Fibroblast of pulmonary artery (primary cell): Measurements from ENCODE around the gene TOE1.

Source experiments
- DNase-seq: peaks from one replicate; pipeline ENCODE4 v3.0.0-alpha.2; 2010; ENCODE audit warnings: low read depth
- H3K4me3 ChIP-seq: replicated peaks from 2 replicates; pipeline ENCODE4 v1.5.1; 2011; ENCODE audit warnings: low read depth, mild to moderate bottlenecking, control low read depth, low read length, moderate library complexity
- CTCF ChIP-seq: IDR thresholded peaks from 2 replicates; pipeline ENCODE4 v1.5.1; 2011; ENCODE audit warnings: mild to moderate bottlenecking, control low read depth, low read length, inconsistent platforms; ENCODE audit errors: missing control alignments

Gene TOE1

GRCh38 chr1:45346473-45346872 lies 6.5 kb downstream of the TOE1 start:
- no peak overlapping the region for H3K4me3 ChIP-seq
- TF ChIP-seq CTCF: no peak
- DNase-seq: no peak

- TF ChIP-seq CTCF: no peak
- no peak overlapping the region for H3K4me3 ChIP-seq
- peak; percentile 30 for DNase-seq
Observed at GRCh38 chr1:45348020-45348419, 8.1 kb downstream of the TOE1 start.

- DNase-seq: peak; percentile 2
- H3K4me3 ChIP-seq: no peak overlapping the region
- TF ChIP-seq CTCF: no peak
Observed at GRCh38 chr1:45348609-45348965, 8.6 kb downstream of the TOE1 start.

- no peak for TF ChIP-seq CTCF
- no peak for DNase-seq
- no peak overlapping the region for H3K4me3 ChIP-seq
Observed at GRCh38 chr1:45348966-45349677, 9.2 kb downstream of the TOE1 start.

- DNase-seq: no peak
- H3K4me3 ChIP-seq: no peak overlapping the region
- TF ChIP-seq CTCF: no peak
Observed at GRCh38 chr1:45351508-45351907, 11.5 kb downstream of the TOE1 start.

GRCh38 chr1:45353685-45354084 lies 13.7 kb downstream of the TOE1 start:
- no peak for TF ChIP-seq CTCF
- no peak overlapping the region for H3K4me3 ChIP-seq
- DNase-seq: no peak

GRCh38 chr1:45354838-45355237 lies 14.9 kb downstream of the TOE1 start:
- no peak overlapping the region for H3K4me3 ChIP-seq
- no peak for DNase-seq
- TF ChIP-seq CTCF: no peak
